T-helper 2 cell treated with Interferon-gamma antibody and Interleukin-4, amounts not matched to agents 100 ng/mL and 5 ng/mL, for 36 hours (primary cell): Measurements from ENCODE around the gene DLG2. TPM values are rescaled to one million over a fixed set of nuclear protein-coding genes. Genes with fewer than 3 reads are reported as not detected.

Experiments
- intact Hi-C: fragments of 100-400 bp; cut with micrococcal nuclease; formaldehyde crosslinking; loops from one replicate; pipeline ENCODE4 v1.15.1; 2023
- total RNA-seq: library from RNA; stranded (reverse); gene quantifications from 2 replicates; pipeline ENCODE4 v1.2.3, GENCODE V29; 2022

The DLG2 gene
- total RNA-seq, 1 donor from 2014 or later: 1.0 TPM

DNA sequence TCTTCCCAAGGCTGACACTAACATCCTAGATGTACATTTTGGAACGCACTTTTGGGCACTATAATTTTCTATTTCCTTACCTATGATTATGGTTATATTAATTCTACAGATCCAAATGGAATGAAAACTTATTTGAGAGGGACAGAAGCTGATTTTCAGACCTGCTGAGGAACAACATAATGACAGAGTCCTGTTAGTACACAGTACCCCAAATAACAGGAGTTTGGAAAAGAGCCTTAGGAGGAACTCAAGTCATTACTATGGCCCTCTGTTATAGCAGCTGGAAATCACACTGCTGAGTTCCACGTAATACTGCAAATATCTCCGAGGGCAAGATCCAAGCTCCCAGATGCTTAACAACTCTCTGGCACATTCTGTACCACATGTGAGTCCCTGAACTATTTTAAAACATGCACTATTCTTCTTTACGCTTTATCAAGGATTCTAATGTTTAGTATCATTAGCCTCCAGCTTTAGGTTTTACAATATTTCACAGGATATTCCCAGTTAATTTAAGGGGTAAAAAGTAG, 1313.2 kb downstream of the DLG2 start:
- intact Hi-C loops: no loop called here

- intact Hi-C loops: no loop called here
These were observed 1316.9 kb downstream of the DLG2 start for GRCh38 chr11:84310268-84310667.

GRCh38 chr11:84308491-84308890, 1318.7 kb downstream of the DLG2 start:
- intact Hi-C loops: loop anchor here (10.0 kb wide), 1 partner anchor 1524 kb away; no protein-coding TSS in a partner anchor

DNA sequence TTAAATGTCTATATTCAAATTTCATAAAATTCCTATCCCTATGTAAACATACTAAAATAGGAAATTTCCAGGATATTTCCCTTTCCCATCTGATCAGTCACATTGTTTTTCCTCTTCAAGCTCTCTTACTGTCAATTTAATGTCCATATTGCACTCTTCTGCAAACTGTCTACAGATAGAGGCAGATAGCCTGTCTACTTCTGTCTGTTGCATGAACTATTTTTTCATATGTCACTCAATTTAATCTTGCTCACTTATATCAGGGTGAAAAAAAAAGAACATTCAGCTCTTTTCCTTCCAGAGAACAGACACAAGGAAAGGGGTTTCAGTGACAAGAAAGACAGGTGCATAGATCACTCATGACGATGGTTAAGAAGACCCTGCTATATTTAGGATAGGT, 1327.1 kb downstream of the DLG2 start:
- intact Hi-C loops: loop anchor here (10.0 kb wide), 1 partner anchor 1515 kb away; no protein-coding TSS in a partner anchor

DNA sequence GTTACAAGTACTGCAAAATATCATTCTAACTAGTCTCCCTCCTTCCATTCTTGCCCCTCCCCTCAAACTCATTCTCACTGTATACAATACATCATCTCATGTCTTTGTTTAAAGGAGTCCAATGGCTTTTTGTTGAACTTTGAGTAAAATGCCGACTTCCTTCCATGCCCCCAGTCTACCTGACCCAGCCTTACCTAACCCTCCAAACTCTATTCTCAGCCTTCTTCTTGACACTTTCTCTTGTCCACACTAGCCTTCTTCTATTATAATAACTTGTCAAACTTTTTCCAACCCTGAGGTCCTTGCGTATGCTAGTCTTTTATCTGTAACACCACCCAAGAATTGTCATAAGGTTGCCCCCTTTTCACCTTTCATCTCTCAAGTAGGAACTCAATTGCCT, 1329.6 kb downstream of the DLG2 start:
- intact Hi-C loops: no loop called here

- intact Hi-C loops: no loop called here
These were observed 1331.3 kb downstream of the DLG2 start for GRCh38 chr11:84295815-84296214.

DNA sequence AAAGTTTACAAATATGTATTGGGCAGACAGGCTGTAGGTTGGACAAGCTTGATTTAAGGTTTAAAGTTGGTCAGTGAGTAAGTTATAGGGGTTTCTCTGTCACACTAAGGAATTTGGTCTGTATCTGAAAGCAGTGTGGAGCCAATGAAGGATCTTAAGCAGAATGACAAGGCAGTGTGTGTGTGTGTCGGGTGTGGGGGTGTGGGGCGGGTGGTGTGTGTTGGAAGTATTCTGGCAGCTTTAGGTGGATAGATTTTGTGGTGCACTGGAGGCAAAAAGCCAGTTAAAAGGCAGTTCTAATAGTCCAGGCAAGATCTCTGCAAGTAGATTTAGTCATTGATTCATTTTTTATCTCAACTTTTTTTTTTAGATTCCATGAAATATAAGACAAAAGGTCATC, 1334.2 kb downstream of the DLG2 start:
- intact Hi-C loops: no loop called here

GRCh38 chr11:84292006-84292405, 1335.1 kb downstream of the DLG2 start:
- intact Hi-C loops: no loop called here

DNA sequence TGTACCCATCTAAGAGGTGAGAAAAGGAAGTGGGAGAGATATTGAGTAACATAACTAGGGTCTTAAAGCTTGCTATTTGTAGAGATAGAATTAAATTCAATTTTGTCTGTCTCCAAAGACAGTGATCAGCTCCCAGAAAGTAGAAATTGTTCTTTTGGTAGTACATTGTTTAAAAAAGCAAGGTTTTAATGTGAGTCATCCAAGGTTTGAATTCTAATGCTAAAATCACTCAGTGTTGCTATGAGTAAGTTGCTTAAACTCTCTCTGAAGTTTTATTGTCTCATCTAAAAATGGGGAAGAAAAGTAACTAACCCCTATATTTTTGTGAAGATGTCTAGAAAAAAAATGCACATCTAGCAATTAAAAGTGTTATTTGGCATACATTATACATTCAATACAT, 1336.5 kb downstream of the DLG2 start:
- intact Hi-C loops: no loop called here

- intact Hi-C loops: no loop called here
These were observed 1337.7 kb downstream of the DLG2 start for GRCh38 chr11:84289381-84289906.

DNA sequence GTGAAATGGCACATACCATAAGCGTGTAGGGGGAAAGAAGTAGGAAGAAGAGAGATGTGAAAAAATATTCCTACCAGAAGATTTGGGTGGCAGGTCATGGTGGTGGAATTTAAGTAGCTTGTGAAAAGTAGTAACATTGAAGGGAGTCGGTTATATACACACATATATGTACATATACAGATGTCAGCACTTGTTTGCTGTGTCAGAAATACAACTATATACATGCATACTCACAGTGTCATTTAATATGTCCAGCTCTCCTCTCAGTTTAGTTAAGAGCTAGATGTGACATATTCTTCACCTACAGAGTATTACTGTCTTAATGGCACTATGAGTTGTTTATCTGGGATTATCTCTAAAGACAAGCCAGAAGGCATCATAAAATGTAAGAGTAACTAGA, 1353.6 kb downstream of the DLG2 start:
- intact Hi-C loops: no loop called here

GRCh38 chr11:84270466-84270865, 1356.7 kb downstream of the DLG2 start:
- intact Hi-C loops: no loop called here

DNA sequence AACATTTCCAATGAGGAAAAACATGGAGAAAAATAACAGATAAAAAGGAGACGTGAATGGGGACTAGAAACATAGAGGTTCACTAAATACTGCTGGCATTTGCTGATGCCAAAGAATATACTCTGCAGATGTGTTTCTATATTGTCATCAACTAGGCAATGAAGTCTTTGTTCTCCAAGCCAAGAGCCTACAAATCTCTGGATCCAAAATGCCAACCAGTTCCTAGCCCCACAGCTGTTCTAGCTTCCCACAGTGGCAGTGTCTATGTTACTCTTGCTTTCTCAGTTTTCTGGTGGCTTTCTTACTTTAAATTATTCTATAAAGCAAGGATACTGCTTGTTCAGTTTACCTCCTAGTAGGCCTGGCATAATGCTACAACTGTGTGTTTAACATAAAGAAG, 1363.1 kb downstream of the DLG2 start:
- intact Hi-C loops: no loop called here

DNA sequence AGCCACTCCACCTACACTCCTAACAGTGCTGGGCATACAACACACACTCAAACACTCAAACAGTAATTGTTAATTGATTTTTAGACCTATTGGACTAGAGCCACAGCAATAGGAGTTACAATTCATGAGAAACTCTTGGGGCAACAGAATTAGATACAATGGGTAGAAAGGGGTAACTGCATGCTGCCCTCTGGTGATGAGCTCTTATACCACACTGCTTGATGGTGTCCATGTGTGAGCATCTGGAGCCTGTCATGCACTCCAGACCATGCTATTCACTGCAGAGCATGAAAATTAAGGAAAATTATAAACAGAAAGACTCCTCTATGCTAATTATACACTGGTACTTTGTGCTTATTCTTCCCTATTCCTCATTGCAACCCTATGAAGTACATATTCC, 1365.4 kb downstream of the DLG2 start:
- intact Hi-C loops: no loop called here

GRCh38 chr11:84260862-84261261, 1366.3 kb downstream of the DLG2 start:
- intact Hi-C loops: no loop called here

DNA sequence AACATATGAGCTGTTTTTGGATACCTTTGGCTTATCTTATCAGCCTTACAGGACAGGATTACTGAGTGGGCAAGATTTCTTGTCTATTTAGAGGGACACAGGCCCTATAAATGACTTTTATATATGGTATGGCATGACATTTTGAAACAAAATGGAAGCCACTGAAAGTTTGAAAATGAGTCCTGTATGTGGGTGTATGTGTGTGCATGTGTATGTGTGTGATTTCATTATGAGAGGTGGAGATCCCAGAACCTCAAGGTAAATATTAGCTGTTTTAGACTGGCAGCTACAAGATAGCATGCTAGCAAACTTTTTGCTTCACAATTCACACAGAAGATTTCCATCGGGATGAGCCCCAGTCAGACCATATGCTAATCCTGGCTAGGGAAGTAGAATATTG, 1370.5 kb downstream of the DLG2 start:
- intact Hi-C loops: no loop called here

GRCh38 chr11:84255483-84255882, 1371.7 kb downstream of the DLG2 start:
- intact Hi-C loops: no loop called here

DNA sequence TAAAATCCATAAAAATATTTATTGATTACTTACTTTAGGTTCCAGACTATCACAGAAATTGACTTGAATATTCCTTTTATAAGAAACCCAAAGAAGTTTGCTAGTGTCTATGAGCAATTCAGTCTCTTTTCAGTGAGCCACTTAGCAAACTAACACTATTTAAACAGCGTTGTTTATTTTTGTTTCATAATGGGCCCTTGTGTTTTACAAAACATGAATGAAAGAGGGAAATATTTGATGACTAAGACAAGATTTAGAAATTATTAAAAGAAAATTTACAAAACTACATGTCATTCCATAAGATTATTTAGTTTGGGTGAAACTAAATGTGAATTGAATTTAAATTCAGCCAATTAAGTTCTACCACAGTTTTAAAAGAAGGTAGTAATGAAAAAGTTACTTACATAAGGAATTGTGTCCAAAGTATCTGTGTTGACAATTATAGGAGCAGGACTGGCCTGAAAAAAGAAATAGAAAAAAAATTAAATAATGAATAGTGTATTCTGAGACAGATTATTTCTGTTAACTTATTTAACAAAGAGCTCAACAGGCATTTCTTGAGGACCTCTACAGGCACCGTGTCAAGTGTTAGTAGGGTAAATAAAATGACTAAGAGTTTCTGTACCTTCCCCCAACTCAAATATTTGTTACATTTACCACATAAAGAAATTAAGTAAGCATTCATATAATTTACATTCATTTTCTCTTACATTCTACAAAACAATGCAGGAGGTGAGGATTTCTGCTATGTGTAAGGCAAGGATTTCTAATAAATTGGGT, 1376.1 kb downstream of the DLG2 start:
- intact Hi-C loops: no loop called here

DNA sequence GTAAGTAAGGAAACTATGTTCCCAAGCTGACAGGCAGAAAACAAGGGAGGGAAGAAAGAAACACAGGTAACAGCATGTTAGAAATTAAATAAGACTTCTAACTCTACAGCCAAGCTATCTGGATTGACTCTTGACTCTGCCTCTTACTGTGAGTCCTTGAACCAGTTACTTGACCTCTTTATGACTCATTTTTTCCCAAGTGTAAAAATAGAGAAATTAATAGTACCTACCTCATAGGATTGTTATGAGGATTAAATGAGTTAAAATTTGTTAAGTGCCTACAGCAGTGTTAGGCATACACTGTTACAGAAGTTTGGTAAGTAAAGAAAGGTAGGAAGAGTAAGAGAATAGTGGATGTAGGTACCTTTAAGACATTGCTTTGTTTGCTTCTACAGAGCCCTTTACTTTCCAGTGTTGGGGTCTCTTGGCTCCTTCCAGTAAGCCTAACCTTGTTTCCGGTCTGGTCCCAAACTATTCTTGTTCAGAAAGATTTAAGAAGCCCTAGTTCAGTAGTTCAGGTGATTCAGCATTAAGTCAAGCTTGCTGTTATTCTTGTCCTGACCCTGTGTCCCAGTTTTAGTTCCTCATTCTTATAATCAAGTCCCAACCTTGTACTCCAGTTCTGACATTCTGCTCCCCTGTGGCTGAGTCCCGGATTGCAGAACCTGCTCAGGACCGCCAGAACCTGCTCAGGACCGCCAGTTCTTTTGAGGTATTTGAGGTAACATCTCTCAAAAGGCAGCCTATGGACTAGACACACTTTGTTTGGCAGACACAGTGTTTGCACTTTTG, 1377.6 kb downstream of the DLG2 start:
- intact Hi-C loops: no loop called here

- intact Hi-C loops: no loop called here
These were observed 1379.2 kb downstream of the DLG2 start for GRCh38 chr11:84247926-84248325.

DNA sequence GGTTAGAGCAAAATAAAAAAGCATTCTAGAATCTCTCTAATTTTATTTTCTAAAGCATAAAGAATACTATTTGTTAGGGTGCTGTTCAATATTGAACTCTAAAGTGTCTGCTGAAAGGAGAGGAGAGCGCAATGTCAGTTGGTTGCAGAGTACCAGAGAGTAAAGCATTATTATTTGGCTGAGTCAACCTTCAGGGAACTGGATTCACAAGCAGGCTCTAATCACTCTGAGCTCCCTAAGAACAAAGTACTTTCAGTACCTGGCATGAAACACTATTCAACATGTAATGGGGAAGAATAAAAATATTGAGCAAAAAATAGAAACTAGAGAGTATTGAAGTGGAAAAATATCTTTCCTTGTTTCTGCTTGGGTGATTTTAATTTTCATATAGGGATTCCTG, 1380.0 kb downstream of the DLG2 start:
- intact Hi-C loops: no loop called here

GRCh38 chr11:84243629-84244263, 1383.4 kb downstream of the DLG2 start:
- intact Hi-C loops: no loop called here
